Mononuclear cell (primary cell): Measurements from ENCODE around the gene CYBA. TPM values are rescaled to one million over a fixed set of nuclear protein-coding genes. Genes with fewer than 3 reads are reported as not detected.

Experiments
- H3K27me3 ChIP-seq: 2 replicates; pipeline ENCODE4 v1.6.0; 2011; ENCODE audit warnings: low read length, control low read depth; ENCODE audit not compliant: insufficient read depth
- H3K4me1 ChIP-seq: 2 replicates; pipeline ENCODE4 v1.5.1; 2011; ENCODE audit warnings: mild to moderate bottlenecking, low read length, control low read depth; ENCODE audit not compliant: insufficient read depth
- H3K4me3 ChIP-seq: 2 replicates; pipeline ENCODE4 v1.5.1; 2011; ENCODE audit warnings: mild to moderate bottlenecking, low read length, moderate library complexity
- H3K9me3 ChIP-seq: 2 replicates; pipeline ENCODE4 v1.5.1; 2011; ENCODE audit warnings: low read depth, mild to moderate bottlenecking, control low read depth, low read length
- total RNA-seq: library from RNA; depleted of rRNA; stranded (reverse); fragments of >200 nt; gene quantifications from one replicate; pipeline ENCODE4 v1.2.3, GENCODE V29; 2012

Gene CYBA
- total RNA-seq: 388 TPM

- Histone ChIP-seq H3K4me3 (peak within 1 kb of the TSS; percentile 94), H3K4me1 (peaks cover 57% of the 10 kb centered on the region), H3K9me3 (no peaks in the 10 kb centered on the region), H3K27me3 (no peaks in the 10 kb centered on the region)
Observed at GRCh38 chr16:88650749-88651275, at the start of gene CYBA. Gene CYBA (minus strand): TSS chr16:88651053. CDS start chr16:88651013, 40 bp downstream.

DNA sequence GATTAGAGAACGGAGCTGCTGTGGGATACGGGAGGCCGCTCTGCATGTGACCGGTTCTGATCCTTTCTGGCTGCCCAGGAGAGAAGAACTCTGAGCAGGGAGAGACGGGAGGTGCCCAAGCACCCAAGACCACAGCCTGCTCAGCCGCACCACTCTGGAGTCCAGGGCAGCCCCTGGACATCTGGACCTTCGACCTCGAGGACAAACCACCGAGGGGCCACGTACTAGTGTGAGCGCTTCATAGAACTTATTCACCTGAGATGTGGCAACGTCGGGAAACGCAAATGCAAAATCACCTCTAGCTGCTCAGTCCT is 49.4 kb upstream of the CYBA start:
- Histone ChIP-seq H3K9me3 (no peaks in the 10 kb centered on the region), H3K4me1 (peaks cover 78% of the 10 kb centered on the region), H3K4me3 (peak overlapping the region; percentile 88), H3K27me3 (no peaks in the 10 kb centered on the region)

GRCh38 chr16:88699180-88699579 is 48.3 kb upstream of the CYBA start:
- no peak overlapping the region for H3K4me3 ChIP-seq
- no peaks in the 10 kb centered on the region for H3K9me3 ChIP-seq
- H3K27me3 ChIP-seq: no peaks in the 10 kb centered on the region
- H3K4me1 ChIP-seq: peaks cover 67% of the 10 kb centered on the region

- Histone ChIP-seq H3K4me1 (peaks cover 66% of the 10 kb centered on the region), H3K4me3 (no peak overlapping the region), H3K27me3 (no peaks in the 10 kb centered on the region), H3K9me3 (no peaks in the 10 kb centered on the region)
Observed at GRCh38 chr16:88698646-88699045, 47.8 kb upstream of the CYBA start.

DNA sequence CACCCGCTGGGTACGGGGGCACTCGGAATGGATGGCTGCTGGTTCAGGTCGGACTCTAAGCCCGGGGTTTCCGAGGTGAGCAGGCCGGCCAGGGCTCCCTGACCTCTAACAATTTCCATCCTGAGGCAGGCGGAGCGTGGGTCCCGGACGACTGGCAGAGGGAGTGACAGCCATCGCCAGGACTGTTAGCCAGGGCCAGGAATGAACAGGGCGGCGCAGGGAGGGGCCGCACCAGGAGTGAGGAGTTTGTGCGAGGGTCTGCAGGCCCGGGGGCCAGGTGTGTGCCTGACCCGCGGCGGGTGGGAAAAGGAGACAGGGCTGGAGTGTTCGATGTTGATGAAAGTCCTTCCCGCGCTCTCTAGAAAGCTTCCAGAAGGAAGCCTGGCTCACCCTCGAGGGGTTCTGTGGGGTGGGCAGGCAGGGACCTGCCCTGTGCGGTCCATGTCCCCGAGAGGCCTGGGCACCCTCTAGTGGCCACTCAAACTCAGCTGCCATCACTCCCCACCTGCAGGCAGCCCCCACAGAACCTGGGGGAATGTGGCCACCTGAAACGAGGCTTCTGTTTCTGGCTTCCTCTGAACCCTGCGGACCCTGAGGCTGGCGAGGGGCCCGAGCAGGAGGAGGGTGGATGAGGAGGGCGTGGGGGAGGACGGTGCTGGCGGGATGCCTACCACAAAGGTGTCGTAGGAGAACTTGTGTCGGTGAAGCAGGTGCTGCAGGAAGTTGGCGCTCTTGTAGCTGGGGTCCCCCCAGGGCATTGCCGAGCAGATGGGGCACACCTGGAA is 47.2 kb upstream of the CYBA start:
- Histone ChIP-seq H3K4me3 (no peak overlapping the region), H3K4me1 (peaks cover 65% of the 10 kb centered on the region), H3K27me3 (no peaks in the 10 kb centered on the region), H3K9me3 (no peaks in the 10 kb centered on the region)

GRCh38 chr16:88697116-88697830 is 46.4 kb upstream of the CYBA start:
- H3K4me3 ChIP-seq: no peak overlapping the region
- H3K27me3 ChIP-seq: no peaks in the 10 kb centered on the region
- no peaks in the 10 kb centered on the region for H3K9me3 ChIP-seq
- H3K4me1 ChIP-seq: peaks cover 65% of the 10 kb centered on the region

DNA sequence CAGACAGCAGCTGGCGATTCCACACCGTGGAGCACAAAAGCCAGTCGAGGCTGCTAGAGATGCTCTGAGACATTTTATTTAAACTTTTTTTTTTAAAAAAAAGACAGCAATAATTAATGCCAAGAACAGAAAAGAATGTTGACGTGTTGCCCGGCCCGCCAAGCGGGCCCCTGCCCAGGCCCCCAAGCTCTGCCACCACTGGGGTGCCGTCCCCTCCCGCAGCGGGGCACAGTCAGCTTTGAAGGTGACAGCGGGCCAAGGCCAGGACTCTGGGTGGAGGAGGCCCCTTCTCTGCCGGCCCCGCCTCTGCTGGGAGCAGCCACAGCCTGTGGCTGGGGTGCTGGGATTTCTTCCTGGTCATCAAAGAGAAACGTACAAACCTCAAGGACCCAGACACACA is 45.6 kb upstream of the CYBA start:
- H3K27me3 ChIP-seq: no peaks in the 10 kb centered on the region
- peaks cover 65% of the 10 kb centered on the region for H3K4me1 ChIP-seq
- H3K9me3 ChIP-seq: no peaks in the 10 kb centered on the region
- no peak overlapping the region for H3K4me3 ChIP-seq

DNA sequence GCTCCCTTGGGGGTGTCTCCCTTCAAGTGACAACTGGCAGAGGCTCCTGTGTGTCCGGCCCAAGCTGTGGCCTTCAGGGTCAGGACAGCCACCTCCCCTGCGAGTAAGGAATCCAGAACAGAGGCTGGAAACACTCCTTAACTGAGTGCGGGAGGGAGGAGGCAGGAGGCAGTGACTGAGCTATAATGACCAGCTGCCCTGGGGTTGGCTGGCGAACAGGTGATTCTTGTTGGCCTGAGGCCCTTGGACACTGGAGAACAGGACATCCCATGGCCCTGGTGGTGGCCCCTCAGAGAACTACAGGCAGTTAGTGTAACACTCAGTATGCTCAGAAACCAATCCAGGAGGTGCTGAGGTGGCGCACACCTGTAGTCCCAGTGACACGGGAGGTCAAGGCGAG is 44.9 kb upstream of the CYBA start:
- Histone ChIP-seq H3K4me1 (peaks cover 66% of the 10 kb centered on the region), H3K9me3 (no peaks in the 10 kb centered on the region), H3K4me3 (no peak overlapping the region), H3K27me3 (no peaks in the 10 kb centered on the region)

- Histone ChIP-seq H3K4me1 (peaks cover 62% of the 10 kb centered on the region), H3K27me3 (no peaks in the 10 kb centered on the region), H3K4me3 (no peak overlapping the region), H3K9me3 (no peaks in the 10 kb centered on the region)
Observed at GRCh38 chr16:88695218-88695617, 44.4 kb upstream of the CYBA start.

GRCh38 chr16:88694221-88695087 is 43.6 kb upstream of the CYBA start:
- no peak overlapping the region for H3K4me3 ChIP-seq
- H3K27me3 ChIP-seq: no peaks in the 10 kb centered on the region
- H3K4me1 ChIP-seq: peaks cover 54% of the 10 kb centered on the region
- no peaks in the 10 kb centered on the region for H3K9me3 ChIP-seq

- Histone ChIP-seq H3K9me3 (no peaks in the 10 kb centered on the region), H3K4me3 (no peak overlapping the region), H3K27me3 (no peaks in the 10 kb centered on the region), H3K4me1 (peaks cover 46% of the 10 kb centered on the region)
Observed at GRCh38 chr16:88693420-88694177, 42.7 kb upstream of the CYBA start.

DNA sequence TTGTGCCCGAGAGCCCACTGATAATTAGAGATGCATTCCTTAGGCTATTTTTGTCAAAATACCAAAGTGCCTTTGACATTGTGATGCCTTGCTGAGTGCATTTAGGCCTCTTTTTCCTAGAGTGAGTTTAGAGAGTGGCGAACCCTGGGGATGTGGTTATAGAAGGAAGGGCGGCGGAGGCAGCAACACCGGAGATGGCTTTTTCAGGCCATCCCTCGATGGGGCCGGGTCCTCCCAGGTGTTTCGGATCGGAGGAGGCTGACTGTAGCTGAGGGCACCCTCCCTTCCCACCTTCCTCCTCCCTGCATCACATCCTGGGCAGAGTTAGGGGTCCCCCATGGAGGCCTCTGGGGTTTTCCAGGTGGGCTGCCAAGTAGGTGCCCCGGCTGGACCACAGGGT is 42.0 kb upstream of the CYBA start:
- Histone ChIP-seq H3K27me3 (no peaks in the 10 kb centered on the region), H3K4me1 (peaks cover 38% of the 10 kb centered on the region), H3K4me3 (no peak overlapping the region), H3K9me3 (no peaks in the 10 kb centered on the region)

DNA sequence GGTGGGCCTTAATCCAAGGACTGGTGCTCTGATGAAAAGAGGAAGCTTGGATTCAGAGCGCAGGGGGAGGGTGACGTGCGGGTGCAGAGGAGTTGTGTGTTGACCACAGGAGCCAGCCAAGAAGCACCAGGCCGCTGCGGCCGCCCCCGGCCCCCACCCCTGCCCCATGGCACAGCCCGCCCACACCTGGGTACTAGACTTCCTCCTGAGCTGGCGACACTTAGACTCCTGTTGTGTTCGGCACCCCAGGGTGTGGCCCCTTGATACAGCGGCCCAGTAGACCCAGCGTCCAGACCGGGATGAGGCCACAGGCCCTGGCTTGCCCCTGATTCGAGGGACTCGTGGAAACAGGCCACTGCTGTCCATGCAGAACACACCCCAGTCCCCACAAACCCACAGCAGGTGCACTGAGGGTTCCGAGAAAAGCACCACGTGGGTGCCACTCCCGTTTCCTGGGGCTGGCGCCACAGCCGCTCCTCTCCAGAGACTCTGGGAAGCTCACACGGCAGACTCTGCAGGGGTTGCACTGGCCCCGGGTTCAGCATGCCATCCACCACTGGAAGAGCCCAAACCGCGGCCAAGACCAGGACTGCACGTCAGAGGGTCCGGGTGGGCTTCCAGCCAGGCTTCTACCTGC is 41.2 kb upstream of the CYBA start:
- Histone ChIP-seq H3K4me3 (no peak overlapping the region), H3K4me1 (peaks cover 35% of the 10 kb centered on the region)

More for the DNA sequence above, 41.2 kb upstream of the CYBA start:
- Histone ChIP-seq H3K27me3 (no peaks in the 10 kb centered on the region), H3K9me3 (no peaks in the 10 kb centered on the region)
